ENCODE data around the gene NUP210. TPM values are rescaled to one million over a fixed set of nuclear protein-coding genes. Genes with fewer than 3 reads are reported as not detected.

Gene NUP210
- total and polyA plus RNA-seq, 2 of the 13 experiments (the other 11 are each of a cell fraction or from before 2014, with no cell fraction given), result 31.6 to 35.2 TPM

DNA sequence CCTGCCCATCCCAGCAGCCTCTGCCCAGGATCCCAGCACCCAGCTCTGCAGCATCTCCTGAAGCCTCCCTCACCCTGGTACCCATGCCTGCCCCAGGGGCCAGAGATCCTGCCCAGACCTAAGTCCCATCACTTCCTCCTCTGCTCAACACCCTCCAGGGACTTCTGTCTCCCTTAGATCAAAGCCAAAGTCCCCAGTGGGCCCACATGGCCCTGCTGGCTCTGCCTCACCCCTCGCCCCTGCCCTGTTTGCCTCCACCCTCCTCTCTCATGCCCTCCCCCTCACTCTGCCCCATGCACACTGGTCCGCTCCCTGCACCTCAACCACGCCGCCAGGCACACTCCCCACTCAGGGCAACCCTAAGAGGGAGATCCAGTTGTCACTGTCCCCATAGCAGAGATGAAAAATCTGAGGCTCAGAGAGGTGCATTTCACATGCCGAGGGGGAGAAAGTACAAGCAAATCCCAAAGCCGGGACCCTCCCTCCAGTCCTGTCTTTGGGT is 146.5 kb downstream of the NUP210 start:
- no peak for ATAC-seq

DNA sequence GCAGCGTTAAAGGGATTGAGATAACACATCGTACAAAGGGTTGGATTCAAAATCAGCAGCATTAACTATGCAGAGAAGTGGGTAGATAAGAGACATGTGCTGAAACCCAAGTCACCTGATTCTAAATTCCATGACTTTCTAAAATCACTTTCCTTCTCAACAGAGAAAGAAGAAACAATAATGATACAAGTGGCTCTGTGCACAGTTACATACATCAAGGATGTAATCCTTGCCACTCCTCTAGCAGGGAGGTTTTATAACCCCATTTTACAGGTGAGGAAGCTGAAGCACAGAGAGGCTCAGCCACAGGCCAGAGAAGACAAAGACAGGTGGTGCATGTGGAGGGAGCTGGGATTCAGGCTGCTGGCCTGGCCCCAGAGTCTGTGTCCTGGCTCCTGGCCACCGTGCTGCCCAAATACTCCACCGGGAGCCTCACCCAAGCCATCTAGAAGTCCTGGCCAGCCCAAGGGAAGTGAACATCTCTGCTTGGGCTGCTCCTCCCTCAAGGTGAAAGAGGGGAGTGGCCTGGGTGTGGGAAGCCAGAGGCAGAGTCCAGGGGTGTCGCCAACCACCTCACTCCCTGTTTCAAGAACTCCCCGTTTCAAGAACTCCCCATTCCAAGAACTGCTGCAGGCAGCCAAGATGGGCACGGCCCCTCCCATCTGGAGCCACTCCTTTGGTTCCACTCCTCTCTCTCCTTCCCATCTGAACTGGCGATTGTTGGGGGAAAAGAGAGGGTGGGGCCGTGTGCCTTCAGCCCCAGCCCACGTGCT is 147.1 kb downstream of the NUP210 start:
- intact Hi-C loops (cut with micrococcal nuclease; ENCODE audit: unreplicated experiment), result no loop called here
- H4K20me1 ChIP-seq (ENCODE audit: insufficient read depth, low read length), result no peaks in the 10 kb centered on the region
- H3K4me2 ChIP-seq (ENCODE audit: low read depth, low read length), result no peak overlapping the region
- no peak overlapping the region for H3K4me3 ChIP-seq (replicated peaks in 1 of 3; ENCODE audit: insufficient read depth in 1 of 3, low read depth in 2 of 3, low read length in 3 of 3)
- peaks cover 0 to 18% of the 10 kb centered on the region in 2 experiments; a peak in 1 of 5 replicates for H3K36me3 ChIP-seq (replicated peaks in 1 of 2; ENCODE audit: control insufficient read depth in 1 of 2, insufficient read depth in 2 of 2, low read length in 2 of 2)
- TF ChIP-seq TBP (CRISPR knock-in tag; IDR thresholded peaks at IDR 0.05), result no peak
- no peak for TF ChIP-seq FOSL1 (CRISPR knock-in tag; IDR thresholded peaks at IDR 0.05; ENCODE audit: borderline replicate concordance)
- no peak for TF ChIP-seq TOE1 (CRISPR knock-in tag; IDR thresholded peaks at IDR 0.05)
- no peak for TF ChIP-seq FOXO1 (CRISPR knock-in tag; IDR thresholded peaks at IDR 0.05)
- no peak for TF ChIP-seq SIN3A (IDR thresholded peaks at IDR 0.05; ENCODE audit: borderline replicate concordance, low read depth, low read length)
- no peak for TF ChIP-seq ARNT (IDR thresholded peaks at IDR 0.05)
- TF ChIP-seq ZNF143 (CRISPR knock-in tag; IDR thresholded peaks at IDR 0.05), result no peak
- TF ChIP-seq PPARG (CRISPR knock-in tag; conservative IDR thresholded peaks at IDR 0.05), result no peak
- H3K79me2 ChIP-seq (ENCODE audit: insufficient read depth, low read length), result peaks cover 51% of the 10 kb centered on the region
- no peak for FAIRE-seq
- ATAC-seq, result no peak
- POLR2A ChIA-PET, result no interaction called here
- no peaks in the 10 kb centered on the region for H3K27me3 ChIP-seq (ENCODE audit: control insufficient read depth in 1 of 2, insufficient read depth in 2 of 2, low read length in 2 of 2)
- no peak for DNase-seq (ENCODE audit: low spot score)
- no peak overlapping the region for H3K9ac ChIP-seq (ENCODE audit: insufficient read depth, low read depth, low read length)
- no peak overlapping the region for H3K27ac ChIP-seq (ENCODE audit: extremely low read length, insufficient read depth, low read length)
- no TSS peak for BruUV-seq (replicated peaks)
- CTCF ChIA-PET (ENCODE audit: low intra/inter-chr PET ratio, low total read pairs), result no interaction called here
- in situ Hi-C loops (cut with HindIII; ENCODE audit: extremely low pct_ligation_motif_present, low pct_unique_long_range_greater_than_20kb), result no loop called here
- WGBS (ENCODE audit: low lambda C conversion rate), result 93% methylated on average over 8 of the region's 10 CpGs
- H3K9me3 ChIP-seq (ENCODE audit: low read length), result peaks cover 4% of the 10 kb centered on the region; the same call in 1 of the 2 replicates
- peaks cover 5% of the 10 kb centered on the region for H3K4me1 ChIP-seq (ENCODE audit: insufficient read depth, low read length)
- no peak overlapping the region for H2AFZ ChIP-seq (ENCODE audit: low read length)

More for the DNA sequence above, 146.5 kb downstream of the NUP210 start:
- BruUV-seq (replicated peaks), result no TSS peak
- intact Hi-C loops (cut with micrococcal nuclease; ENCODE audit: unreplicated experiment) (no loop called here), in situ Hi-C loops (cut with HindIII; ENCODE audit: extremely low pct_ligation_motif_present, low pct_unique_long_range_greater_than_20kb) (no loop called here)
- Histone ChIP-seq H4K20me1 (ENCODE audit: insufficient read depth, low read length) (no peaks in the 10 kb centered on the region), H3K27me3 (ENCODE audit: control insufficient read depth in 1 of 2, insufficient read depth in 2 of 2, low read length in 2 of 2) (no peaks in the 10 kb centered on the region), H3K79me2 (ENCODE audit: insufficient read depth, low read length) (peaks cover 50% of the 10 kb centered on the region), H3K9ac (ENCODE audit: insufficient read depth, low read depth, low read length) (no peak overlapping the region), H3K27ac (ENCODE audit: extremely low read length, insufficient read depth, low read length) (no peak overlapping the region), H3K4me1 (ENCODE audit: insufficient read depth, low read length) (peaks cover 12% of the 10 kb centered on the region), H3K4me2 (ENCODE audit: low read depth, low read length) (no peak overlapping the region), H3K4me3 (replicated peaks in 1 of 3; ENCODE audit: insufficient read depth in 1 of 3, low read depth in 2 of 3, low read length in 3 of 3) (no peak overlapping the region), H2AFZ (ENCODE audit: low read length) (no peak overlapping the region), H3K9me3 (ENCODE audit: low read length) (peaks cover 4% of the 10 kb centered on the region; the same call in 1 of the 2 replicates), H3K36me3 (replicated peaks in 1 of 2; ENCODE audit: control insufficient read depth in 1 of 2, insufficient read depth in 2 of 2, low read length in 2 of 2) (peaks cover 0 to 18% of the 10 kb centered on the region in 2 experiments; a peak in 2 of 5 replicates)
- TF ChIP-seq TBL1XR1 (IDR thresholded peaks at IDR 0.05; ENCODE audit: borderline replicate concordance, low read length, partially characterized antibody) (no peak), ZBTB42 (CRISPR knock-in tag; IDR thresholded peaks at IDR 0.05) (no peak)
- TF ChIP-seq, protein P1, sequence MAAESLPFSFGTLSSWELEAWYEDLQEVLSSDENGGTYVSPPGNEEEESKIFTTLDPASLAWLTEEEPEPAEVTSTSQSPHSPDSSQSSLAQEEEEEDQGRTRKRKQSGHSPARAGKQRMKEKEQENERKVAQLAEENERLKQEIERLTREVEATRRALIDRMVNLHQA (CRISPR knock-in tag; IDR thresholded peaks at IDR 0.05), result no peak
- ChIA-PET CTCF (ENCODE audit: low intra/inter-chr PET ratio, low total read pairs) (no interaction called here), POLR2A (no interaction called here)
- 100% methylated on average over 6 of the region's 6 CpGs for WGBS (ENCODE audit: low lambda C conversion rate)
- DNase-seq (ENCODE audit: low spot score) (no peak), FAIRE-seq (no peak)

Measured in HepG2 (cell line).